ENCODE measurements around the gene PLEKHG3.
"Not testable (repeated sequence)": the region's sequence is repeated elsewhere in the genome, so short reads cannot be mapped to it uniquely, and the experiment has no call there.

Gene PLEKHG3

DNA sequence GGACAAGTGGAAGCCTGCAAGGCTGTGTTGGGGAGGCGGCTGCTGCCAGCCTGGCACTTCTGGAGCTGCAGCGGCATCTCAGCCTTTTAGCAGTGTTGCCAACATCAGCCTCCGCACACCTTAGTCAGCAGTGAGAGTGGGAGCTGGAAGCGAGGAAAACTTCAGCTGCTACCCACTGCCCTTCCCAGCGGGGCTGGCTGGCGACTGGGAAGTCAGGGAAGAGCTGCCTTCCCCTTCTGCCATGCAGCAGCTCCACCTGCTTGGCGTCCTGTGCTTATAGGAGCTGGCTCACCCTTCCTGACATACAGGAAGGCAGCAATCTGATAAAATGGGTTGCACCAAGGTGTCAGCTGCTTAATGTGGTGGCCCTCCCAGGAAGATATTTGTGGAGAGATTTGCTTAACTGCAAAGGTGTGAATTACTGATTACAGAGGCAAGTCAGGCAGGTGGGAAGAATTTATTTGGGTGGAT, 15.4 kb upstream of the PLEKHG3 start:
- DNase-seq: peak; percentile 52 to 86

DNA sequence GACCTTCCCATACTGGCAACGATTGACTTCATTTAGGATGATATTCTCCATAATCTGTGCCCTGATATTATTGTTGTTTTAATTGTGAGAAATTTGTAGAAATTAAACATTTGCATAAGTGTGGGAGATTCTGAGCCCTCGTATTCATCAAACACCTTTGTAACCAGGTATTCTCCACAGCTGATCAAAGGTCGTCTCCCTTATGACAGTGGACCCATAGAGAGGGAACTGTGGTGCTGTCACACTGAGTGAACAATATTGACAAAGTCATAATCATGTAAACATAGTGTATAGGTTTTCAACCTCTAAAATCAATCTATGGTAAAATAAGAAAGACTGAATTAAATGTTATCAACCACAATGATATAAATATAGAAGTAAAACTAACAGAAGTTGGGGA, 14.9 kb upstream of the PLEKHG3 start:
- no peak for DNase-seq

DNA sequence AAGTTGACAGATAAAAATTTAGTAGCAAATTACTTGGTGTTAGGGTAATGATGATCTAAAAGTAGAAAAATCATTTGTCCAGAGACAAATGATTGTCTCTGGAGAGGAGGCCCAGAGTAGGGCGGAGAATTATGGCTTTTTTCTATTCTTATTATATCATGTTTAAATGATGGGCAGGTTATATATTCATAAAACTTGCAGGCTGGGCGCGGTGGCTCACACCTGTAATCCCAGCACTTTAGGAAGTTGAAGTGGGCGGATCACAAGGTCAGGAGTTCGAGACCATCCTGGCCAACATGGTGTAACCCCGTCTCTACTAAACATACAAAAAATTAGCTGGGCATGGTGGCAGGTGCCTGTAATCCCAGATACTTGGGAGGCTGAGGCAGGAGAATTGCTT, 13.6 kb upstream of the PLEKHG3 start:
- DNase-seq: not testable (repeated sequence)

DNA sequence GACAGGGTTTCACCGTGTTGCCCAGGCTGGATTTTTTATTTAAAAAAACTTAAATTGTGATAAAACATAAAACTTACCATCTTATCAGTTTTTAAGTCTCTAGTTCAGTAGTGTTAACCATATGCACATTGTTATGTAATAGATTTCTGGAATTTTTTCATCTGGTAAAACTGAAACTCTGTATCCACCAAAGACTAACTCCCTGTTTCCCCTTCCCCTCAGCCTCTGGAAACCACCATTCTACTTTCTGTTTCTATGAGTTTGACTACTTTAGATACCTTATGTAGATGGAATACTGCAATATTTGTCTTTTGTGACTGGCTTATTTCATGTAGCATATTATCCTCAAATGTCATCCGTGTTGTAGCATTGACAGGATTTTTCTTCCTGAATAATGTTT, 12.8 kb upstream of the PLEKHG3 start:
- DNase-seq: no peak

DNA sequence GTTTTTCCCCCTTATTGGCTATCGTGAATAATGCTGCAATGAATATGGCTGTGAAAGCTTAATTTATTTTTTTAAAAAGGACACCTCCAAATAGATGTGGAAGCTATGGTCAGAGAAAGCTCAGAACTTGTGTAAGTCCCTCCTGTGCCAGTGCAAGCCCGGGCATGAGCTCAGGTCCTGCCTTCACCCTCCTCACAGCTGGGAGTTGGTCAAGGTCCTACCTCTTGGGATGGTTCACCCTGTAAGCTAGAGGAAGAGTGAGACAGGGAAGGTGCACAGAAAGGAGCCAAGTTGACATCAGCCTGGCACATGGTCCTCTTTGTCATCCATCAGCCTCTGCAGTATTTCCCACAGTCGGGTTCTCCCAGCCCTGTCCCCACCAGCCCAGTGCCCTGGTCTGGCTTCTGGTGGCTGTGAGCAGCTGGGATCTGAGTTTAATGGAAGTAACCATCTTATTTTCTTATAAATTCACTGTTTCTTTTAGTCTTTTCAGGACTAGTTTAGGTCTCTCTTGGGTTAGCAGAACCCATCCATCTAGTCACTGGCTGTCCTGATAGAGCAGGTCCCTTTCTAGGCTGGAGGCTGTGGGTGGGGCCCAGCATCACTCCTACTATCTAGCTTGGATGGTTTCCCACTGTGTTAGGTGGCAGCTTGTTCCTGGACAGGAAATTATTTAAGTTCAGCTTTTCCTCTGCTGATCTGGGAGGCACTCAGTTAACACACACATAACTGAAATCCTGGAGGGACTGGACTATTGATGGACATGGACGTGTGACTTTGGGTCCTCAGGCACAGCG, 11.8 kb upstream of the PLEKHG3 start:
- no peak for DNase-seq

DNA sequence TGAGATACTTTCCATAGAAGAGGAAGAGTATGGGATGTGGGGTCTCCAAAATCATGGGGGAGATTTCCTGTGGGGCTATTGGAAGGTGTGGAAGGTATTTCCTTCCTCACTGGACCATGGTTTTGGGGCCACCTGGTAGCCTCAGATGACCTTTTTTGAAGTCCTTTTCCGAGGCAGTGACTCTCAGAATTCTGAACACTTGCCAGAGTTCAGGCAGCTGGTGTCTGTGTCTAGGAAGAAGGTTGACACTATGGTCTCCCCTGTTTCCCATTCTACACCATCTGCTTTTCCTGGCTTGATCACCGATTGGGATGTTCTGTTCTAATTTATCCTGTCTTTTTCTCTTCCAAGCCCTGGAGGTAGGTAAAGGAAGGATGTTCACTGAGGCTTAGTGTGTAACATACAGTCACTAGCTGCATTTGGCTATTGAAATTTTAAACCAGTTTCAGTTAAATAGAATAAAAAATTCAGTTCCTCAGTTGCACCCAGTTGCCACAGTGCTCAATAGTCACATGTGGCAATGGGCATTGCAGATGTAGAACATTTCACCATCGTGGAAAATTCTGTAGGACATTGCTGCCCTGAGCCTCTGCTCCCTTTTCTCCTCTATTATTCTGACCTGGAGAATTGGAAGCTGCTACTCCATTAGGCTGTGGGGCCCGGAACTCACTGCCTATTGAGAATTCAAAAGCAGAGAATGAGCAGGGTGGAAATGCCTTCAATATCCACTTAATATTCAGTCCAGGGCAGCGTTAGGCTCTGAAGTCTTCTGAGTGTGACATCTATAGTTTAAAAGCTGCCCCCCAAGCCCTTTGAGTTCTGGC, 11.0 kb upstream of the PLEKHG3 start:
- no peak for DNase-seq

DNA sequence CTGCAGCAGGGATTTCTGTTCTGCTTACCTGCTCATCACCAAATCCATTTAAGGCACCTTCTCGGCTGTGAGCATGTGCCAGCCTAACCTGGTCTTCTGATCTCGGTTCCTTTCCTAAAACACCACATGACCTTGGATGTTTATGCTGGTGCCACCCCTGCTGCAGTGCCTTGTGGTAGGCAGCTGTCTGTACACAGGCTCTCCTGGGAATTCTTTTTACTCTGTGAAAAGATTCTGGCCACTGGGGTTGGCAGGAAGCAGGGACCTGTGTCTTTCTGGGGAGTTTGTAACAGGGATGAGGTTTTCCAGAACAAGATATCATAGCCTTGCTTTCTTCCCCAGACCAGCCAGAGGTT, 10.4 kb upstream of the PLEKHG3 start:
- no peak for DNase-seq

DNA sequence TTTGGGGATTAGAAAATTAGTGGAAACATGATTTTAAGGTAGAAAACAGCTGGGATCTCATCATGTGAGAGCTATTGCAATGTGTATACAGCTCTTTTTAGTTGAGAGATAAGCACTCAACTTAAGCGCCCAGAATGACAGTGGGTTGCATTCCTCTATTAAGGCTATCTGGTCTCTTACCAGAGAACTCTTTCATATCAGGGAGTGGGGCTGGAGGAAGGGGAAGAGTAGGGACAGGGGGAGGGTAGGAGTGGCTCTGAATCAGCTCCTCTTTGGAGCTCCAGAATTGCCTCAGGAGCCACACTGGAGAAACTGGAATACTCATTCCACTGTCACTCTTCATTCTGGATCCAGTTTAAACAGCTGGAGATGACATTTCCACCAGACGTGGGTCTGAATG, 9.2 kb upstream of the PLEKHG3 start:
- DNase-seq: no peak

DNA sequence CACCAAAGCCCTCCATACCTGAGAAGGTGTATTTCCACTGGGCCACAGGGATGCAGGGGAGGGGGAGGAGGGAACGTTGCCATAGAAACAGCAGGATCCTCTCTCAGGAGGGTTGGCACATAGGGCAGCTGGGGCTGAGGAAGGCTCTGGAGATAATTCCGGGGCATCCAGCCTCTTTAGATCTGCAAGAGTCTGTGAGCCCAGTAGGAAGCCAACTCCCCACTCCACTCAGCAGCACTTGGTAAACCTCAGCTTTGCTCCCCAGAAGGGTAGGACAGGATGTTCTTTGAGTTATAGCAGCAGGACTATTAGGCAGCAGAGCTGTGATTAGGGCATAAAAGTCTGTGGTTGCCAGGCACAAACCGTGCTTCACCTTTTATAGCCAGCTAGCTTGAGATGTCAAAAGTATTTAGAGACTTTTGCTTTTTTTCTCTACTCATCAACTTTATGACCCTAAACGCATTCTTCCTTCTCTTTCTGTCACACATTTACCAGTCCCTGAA, 7.8 kb upstream of the PLEKHG3 start:
- DNase-seq: peak in 1 of 2 experiments; percentile 26

DNA sequence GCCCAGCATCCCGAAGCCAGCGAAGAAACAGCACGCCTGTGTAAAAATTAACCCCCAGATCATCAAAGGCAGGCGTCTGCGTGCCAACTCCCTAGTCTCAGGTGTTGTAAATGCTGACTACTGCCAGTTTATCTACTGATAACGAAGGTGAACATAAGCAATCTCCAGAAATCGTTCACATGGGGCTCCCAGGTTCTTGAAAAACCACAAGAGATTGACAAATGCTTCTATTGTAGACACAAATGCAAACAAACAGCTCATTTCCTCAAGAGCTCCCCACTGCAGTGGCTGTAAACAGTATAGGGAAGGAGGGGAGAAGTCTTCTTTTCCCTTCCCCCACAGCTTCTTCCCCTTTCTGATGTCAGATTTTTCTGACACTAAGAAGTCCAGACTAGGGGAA, 5.3 kb upstream of the PLEKHG3 start:
- no peak for DNase-seq

DNA sequence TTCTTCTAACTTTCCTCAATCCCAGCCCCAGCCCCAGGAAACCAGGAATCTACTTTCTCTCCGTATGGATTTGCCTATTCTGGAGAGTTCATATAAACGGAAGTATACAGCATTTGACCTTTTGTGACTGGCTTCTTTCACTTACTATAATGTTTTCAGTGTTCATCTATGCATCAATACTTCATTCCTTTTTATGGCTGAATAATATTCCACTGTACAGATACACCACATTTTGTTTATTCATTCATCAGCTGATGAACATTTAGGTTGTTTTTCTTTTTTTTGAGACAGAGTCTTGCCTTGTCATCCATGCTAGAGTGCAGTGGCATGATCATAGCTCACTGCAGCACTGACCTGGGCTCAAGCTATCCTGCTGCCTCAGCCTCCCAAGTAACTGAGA, 3.9 kb upstream of the PLEKHG3 start:
- DNase-seq: no peak

DNA sequence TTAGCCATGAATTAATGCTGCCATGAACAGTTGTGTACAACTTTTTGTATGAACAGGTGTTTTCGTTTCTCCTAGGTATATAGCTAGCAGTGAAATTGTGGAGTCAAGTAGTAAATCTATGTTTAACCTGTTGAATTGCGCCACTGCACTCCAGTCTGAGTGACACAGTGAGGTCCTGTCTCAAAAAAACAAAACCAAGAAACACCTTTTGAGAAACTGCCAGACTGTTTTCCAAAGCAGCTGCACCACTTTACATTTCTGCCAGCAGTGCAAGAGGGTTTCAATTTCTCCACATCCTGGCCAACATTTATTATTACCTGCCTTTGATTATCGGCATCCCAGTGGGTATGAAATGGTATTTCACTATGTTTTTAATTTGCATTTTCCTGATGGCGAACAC, 3.3 kb upstream of the PLEKHG3 start:
- peak in 1 of 2 experiments; percentile 13 for DNase-seq

DNA sequence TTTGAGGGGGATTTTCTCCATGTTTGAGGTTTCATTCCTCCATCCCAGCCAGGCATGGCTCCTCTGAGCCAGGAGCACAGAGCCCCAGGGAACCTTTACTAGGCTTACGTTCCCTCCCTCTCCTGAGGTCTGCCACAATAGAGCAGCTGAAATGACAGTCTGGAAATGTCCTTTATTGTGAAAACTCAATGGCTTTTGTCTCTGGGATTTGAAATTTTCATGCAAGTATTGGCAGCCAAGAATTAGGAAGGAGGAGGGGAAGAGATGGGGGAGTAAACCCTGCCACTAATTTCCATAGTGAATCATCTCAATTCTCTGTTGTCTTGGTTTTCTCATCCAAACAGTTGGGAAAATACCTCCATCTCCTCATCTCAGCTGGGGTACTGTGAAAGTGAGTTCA, 2.6 kb upstream of the PLEKHG3 start:
- DNase-seq: peak; percentile 53 to 70

DNA sequence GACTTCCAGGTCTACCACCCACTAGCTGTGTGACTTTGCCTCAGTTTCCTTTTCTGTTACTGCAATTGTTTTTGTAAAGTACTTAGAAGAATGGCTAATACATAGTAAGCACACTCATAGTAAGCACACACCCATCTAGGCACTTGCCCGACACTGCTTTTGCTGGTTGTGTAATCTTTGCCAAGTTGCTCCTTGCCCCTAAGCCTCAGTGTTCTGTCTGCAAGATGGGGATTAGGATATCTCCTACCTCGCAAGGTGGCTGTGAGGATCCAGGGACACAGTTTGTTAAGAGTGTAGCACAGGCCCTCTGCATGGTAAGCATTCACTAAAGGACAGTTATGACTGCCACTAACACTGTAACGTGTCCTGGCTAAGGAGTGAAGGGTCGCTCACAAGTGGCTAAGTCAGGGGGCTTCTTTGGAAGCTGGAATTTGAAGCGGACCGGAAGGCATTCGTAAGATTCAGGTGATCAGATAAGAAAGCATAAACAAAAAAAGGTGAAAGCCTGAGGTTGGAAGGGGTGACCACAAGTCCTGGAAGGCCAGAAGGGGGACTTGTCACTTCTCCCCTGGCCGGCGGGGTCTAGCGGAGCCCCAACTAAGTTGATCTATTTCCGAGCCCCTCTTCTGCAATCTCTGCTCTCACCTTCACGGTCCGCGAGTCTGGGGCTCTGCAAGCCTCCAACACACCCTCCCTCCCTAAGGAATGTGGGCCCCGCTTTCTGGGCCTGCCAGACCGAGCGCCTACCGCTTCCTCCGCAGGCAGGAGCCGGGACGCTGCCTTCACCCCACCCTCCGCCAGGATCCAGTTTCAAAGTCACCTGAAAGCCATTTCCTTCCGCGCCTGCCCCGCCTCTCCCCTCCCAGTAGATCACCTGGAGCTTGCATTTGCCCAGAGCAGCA, 1.5 kb upstream of the PLEKHG3 start:
- DNase-seq: peak; percentile 70 to 86

DNA sequence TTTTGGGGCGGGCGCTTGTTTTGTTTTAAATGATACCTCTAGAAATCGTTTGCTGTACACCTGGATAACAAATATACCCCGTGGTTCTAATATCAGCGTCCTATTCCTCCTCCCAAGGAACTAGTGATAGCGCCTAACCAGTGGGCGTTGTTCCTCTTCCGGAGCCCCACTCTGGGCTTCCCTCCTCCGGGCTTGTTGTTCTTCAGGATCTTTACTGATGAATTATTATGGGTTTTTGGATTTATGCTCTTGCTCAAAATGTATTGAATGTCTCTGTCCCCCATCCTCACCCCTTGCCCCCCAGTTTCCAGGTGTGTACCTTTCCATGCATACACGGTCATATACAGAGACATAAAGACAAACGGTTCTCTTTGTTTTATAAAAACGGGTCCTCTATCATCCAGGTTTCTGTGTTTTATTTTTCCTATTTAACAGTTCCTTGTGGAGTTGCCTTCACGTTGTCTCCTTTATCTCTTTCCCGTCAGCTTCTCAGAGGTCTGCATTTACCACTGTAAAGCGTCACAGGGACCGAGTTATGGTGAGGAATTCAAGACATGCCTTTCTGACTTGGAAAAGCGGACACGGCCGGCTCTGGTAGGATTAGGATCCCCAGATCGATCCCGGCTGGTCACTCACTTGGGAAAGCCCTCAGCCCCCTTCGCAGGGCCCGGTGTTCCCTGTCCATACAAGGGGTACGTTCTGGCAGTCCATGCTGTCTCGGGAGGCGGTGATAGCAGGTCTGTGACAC, 655 bp upstream of the PLEKHG3 start:
- no peak for DNase-seq

DNA sequence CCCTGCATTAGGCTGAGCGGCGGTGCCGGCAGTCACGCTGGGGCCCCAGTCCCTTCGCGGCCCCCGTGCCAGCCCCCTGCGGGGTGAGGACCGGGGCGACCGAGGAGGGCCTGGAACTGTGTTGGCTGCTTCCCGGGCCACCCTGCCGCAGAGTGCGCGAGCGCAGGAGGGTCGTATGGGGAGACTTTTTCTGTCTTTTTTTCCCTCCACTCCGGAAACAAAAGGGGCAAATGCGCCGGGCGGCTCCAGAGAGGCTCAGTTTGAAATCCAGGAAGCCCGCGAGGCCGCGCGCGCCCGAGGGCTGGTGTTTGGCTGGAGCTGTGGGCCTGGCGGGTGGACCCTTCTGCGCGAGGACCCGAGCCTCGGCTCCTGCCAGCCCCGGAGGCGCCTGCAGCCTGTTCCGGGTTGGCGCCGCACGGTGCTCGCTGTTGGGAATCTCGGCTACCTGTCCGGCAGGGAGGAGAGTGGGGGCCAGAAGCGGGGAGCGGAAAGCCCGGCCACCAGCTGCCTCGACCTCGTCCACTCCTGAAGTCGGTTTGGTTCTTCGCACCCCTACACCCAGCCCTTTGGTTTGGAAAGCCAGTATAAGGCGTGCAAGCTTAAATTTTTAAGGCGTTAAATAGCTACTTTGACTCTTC, 638 bp downstream of the PLEKHG3 start:
- peak in 1 of 2 experiments; percentile 49 for DNase-seq

DNA sequence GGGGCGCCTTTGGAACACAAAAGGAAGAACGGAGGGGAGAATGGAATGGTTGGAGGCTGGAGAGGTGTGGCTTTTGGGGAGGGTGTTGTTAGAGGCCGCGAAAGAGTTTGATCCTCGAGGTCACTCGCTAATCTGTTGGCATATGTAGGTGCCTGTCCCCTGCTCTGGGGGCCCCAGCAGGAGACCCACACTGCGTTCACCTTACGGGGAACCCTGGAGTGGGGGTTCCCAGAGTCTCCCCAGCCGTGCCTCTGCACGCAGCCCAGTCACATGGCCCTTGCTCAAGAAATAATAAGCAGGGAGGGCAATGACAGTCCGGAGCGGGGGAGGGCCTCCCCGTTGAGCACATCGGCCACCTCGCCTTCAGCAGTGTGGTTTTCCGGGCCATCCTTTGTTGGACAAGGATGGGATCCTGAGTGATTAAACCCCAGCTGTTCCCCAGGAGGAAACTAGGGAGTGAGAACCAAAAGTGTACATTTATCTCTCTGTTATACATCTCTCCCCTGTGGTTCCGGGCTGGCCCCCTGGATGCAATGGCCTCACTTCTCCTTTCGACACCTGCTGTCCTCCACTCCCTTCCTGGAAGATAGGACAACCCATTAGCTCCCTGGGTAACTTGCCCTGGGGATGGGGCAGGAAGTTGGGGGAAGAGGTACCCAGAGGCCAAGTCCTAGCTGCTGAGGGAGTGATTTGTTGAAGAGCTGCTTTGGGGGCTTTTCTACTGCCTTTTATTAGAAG, 1.3 kb downstream of the PLEKHG3 start:
- peak; percentile 25 to 53 for DNase-seq

DNA sequence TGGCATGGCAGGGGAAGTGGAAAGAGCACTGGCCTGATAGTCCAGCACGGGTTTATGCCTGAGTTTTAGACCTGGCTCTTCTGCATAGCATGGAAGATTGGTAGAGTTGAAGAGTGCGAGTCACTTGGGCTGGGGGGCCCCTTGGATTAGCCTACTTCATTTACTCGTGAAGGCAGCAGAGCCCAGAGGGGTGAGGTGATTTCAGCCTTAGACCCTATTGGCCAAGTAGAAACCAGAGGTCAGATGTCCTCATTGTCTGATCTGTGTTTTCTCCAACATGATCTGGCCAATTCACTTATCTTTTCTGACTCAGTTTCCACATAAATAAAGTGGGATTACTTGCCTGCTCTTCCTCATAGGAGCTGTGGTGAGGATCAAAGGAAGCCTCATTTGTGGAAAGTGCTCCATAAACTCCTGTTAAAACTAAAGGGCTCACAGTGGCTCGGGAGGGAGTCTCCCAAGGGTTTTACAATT, 1.9 kb downstream of the PLEKHG3 start:
- DNase-seq: no peak

DNA sequence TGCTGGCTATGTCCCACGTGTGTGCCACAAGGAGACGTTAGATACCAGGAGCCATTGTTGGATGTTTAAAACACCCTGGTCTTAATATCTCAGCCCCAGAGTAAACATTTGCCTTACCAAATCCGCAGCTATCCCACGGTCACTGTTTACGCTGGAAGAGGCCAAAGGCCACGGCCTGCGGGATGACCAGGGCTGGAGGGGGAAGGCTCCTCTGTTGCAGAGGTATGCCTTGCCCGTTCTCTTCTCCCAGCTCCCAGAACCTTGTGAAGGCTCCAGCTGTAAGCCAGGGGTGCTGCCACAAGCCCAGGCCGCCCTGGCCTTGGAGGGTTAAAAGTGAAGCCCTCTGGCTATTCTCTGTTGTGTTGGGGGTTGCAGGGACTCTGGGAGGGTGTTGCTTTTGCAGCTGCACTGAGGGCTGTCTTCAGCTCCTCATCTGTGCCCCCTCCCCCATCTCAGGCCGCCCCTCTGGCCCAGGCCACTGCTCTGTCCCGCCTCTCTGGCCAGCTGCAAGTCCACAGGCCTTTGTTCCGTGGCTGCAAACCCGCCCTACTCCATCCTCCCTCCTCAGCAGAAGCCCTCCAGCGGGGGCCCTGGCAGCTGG, 2.5 kb downstream of the PLEKHG3 start:
- no peak for DNase-seq

DNA sequence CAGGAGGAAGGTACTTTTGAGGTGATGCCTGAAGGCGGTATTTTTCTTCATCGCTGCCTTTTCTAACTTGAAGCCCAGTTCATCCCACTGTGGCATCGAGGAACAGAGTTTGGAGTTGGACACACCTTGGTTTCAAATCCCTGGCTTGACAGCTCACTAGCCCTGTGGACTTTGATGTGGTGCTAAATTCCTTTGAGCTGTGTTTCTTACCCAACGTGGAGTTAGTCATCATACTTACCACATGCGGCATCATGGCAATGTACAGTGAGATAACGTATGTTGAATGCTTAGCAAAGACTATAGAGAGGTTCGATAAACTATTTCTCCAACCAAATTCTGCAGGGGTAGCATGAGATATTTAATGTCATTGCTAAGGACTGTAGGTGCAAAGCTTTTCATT, 3.4 kb downstream of the PLEKHG3 start:
- DNase-seq: no peak
